Stimulated activated CD4-positive, alpha-beta T cell treated with anti-CD3 and anti-CD28 coated beads, Interleukin-4, amount 100 ng/mL, for 48 hours (primary cell): Measurements from ENCODE around the gene FAM83D.
A peak's percentile ranks its signal among the peaks of the same experiment; 100 is the strongest.

ENCODE experiments used
- DNase-seq, 2 donors: peaks; one replicate each; pipeline ENCODE4 v3.0.0-alpha.2; 2020; ENCODE audit warnings: low read depth in 2 of 2

Gene FAM83D

DNA sequence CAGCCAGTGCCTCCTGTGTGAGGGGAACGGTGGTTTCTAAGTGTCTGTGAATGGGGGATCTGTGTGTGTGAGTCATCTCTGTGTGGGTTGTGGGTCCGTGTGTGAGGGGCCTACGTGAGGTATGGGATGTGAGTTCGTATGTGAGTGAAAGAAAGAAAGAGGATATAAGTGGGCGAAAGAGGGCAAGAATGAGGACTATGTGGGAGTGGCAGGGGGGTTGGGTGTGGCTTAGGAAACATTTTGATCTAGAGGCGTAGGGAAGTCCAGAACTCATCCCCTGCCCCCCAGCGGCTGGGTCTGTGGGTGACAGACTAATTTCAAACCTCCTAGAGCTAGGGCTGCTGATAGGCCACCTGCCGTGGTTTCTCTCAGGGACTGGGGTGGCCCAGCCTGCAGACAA lies 71.4 kb downstream of the FAM83D start:
- DNase-seq = peak; percentile 35 to 61

DNA sequence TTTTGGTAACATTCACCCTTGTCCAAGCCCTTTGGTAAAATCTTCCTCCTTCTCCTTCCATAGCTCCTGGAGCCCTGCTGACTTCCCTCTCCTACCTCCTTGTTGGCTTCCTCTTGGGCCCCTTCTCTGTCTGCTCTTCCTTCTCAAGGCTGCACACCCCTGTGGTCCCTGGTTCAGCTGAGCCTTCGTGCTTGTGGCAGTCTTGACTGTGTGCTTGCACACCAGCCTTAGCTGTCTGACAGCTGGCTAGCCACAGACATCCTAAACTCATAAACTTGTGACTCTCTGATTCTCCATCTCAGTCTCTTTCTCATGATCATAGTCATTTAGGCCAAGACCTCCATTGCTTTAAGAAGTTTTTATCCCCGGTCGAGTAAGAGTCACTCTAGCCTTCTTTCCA lies 73.0 kb downstream of the FAM83D start:
- DNase-seq = no peak

DNA sequence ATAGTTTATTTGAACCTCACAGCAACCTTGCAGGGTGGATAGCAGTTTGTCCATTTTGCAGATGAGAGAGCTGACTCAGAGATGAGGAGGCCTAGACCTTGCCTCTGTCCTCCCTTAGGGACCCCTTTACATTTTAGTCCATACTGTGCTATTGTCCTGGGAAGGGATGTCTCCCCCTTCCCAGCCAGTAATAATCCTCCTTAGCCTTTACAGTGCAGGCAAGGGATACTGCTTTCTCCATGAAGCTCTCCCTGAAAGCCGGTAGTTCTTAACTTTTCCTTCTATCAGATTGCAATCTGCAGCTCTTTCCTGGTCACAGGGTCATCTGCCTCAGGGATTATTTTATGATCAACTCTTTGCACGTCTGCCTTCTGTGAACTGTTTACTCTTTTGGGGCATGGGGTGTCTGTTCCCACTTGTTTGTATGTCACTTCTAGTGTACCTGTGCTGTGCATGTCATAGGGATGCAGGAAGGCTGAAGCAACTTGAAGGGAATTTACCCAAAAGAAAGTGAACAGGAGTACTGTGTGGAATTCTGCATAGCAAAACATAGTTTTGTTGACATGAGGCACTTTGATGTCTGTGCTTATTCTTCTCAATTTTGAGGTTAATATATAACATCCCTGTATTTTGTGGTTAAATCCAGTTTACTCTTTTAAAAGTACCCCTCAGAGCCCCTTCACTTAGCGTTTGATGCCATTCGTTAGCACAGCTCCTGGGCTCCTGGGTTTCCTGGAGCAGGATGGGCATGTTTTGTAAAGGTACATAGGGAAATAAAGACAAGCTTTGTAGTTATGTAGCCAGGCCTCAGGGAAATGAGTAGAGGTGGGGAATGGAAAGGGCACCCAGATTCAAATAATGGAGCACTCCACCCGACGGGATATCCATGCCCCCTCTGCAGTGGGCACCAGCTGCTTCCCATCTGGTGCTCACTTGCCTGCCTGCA lies 74.0 kb downstream of the FAM83D start:
- DNase-seq = no peak
